Endodermal cell (in vitro differentiated cells): ENCODE data around the gene CXADR. TPM values are rescaled to one million over a fixed set of nuclear protein-coding genes. Genes with fewer than 3 reads are reported as not detected.

Experiments used
- DNase-seq: peaks from one replicate; pipeline ENCODE4 v3.0.0-alpha.2; 2017
- H3K27ac ChIP-seq: 2 replicates; pipeline ENCODE4 v1.5.1; 2013; ENCODE audit warnings: mild to moderate bottlenecking, low read depth, low read length, moderate library complexity
- H3K27me3 ChIP-seq: 2 replicates; pipeline ENCODE4 v1.6.1; 2013; ENCODE audit warnings: mild to moderate bottlenecking, low read length, moderate library complexity; ENCODE audit not compliant: insufficient read depth, control insufficient read depth, poor library complexity, severe bottlenecking
- H3K36me3 ChIP-seq: 2 replicates; pipeline ENCODE4 v1.7.0; 2013; ENCODE audit warnings: mild to moderate bottlenecking, low read length, moderate library complexity; ENCODE audit not compliant: control insufficient read depth, insufficient read depth
- H3K4me1 ChIP-seq: one replicate; pipeline ENCODE4 v1.7.0; 2013; ENCODE audit warnings: low read length; ENCODE audit not compliant: control insufficient read depth, insufficient read depth
- H3K4me3 ChIP-seq: 2 replicates; pipeline ENCODE4 v1.5.1; 2013; ENCODE audit warnings: mild to moderate bottlenecking, low read length, moderate library complexity
- H3K9ac ChIP-seq: 2 replicates; pipeline ENCODE4 v1.6.1; 2013; ENCODE audit warnings: mild to moderate bottlenecking, low read length, moderate library complexity; ENCODE audit not compliant: poor library complexity, severe bottlenecking; ENCODE audit errors: extremely low read depth
- H3K9me3 ChIP-seq: 2 replicates; pipeline ENCODE4 v1.6.1; 2013; ENCODE audit warnings: mild to moderate bottlenecking, low read length, moderate library complexity; ENCODE audit not compliant: control insufficient read depth
- H3K27ac Mint-ChIP-seq: 2 replicates; pipeline ENCODE4 v1.8.0; 2020; ENCODE audit warnings: mixed read lengths
- H3K27me3 Mint-ChIP-seq: 2 replicates; pipeline ENCODE4 v1.8.0; 2021; ENCODE audit warnings: mild to moderate bottlenecking, mixed read lengths; ENCODE audit not compliant: insufficient read depth
- H3K36me3 Mint-ChIP-seq: 2 replicates; pipeline ENCODE4 v1.8.0; 2020; ENCODE audit warnings: low read depth, mixed read lengths
- H3K4me1 Mint-ChIP-seq: 2 replicates; pipeline ENCODE4 v1.8.0; 2020; ENCODE audit warnings: mixed read lengths
- H3K4me3 Mint-ChIP-seq: 2 replicates; pipeline ENCODE4 v1.8.0; 2020; ENCODE audit warnings: mild to moderate bottlenecking, moderate library complexity, mixed read lengths
- H3K9me3 Mint-ChIP-seq: 2 replicates; pipeline ENCODE4 v1.8.0; 2020; ENCODE audit warnings: mild to moderate bottlenecking, mixed read lengths
- WGBS, 2 experiments: methylation state at CpG; one replicate each; pipeline versions ENCODE4 v1.1.5 to v1.1.7; 2013; ENCODE audit warnings: missing lambda C conversion rate in 2 of 2, mixed read lengths in 1 of 2; ENCODE audit not compliant: insufficient coverage in 1 of 2, insufficient read length in 1 of 2; 5-methylcytosine and 5-hydroxymethylcytosine counted together
- total RNA-seq, 2 donors: library from RNA; stranded (reverse); fragmentation: NEBNext Ultra II Directional in 1 of 2; extraction: Animal tissue kit (Norgen Biotek cat#: 25700) in 1 of 2; gene quantifications; 2 replicates in 1 of 2; 3 replicates in 1 of 2; pipeline ENCODE4 v1.2.1, GENCODE V29; 2021
- TF ChIP-seq, protein P1 (sequence below): fragments of 200-600 bp; sonication (generic); conservative IDR thresholded peaks from 2 replicates; pipeline ENCODE4 v1.5.0; 2021; ENCODE audit warnings: antibody characterized with exemption, mild to moderate bottlenecking

CXADR gene
- total RNA-seq, 2 donors from 2014 or later: 60.5 to 84.3 TPM

DNA sequence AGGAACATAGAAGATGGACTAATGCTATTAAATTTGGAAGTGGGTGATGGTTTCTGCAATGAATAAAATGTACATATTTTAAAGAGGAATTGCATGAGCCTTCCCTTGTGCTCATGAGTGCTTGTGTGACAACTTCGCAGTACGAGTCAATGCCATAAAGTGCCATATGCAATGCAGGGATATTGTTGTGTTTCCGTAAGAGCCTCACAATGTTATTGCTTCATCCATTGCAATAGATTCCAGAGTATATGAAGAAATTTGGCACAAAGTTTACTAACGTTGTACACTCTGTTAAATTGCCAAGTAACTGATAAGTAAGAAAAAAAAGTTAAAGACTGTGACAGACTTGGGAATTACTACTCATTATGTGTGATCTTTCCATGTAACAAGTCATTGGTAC is 77.6 kb downstream of the CXADR start:
- Histone ChIP-seq H3K36me3 (peaks cover 31% of the 10 kb centered on the region), H3K27ac (no peak overlapping the region), H3K9me3 (no peaks in the 10 kb centered on the region), H3K27me3 (no peaks in the 10 kb centered on the region), H3K9ac (no peak overlapping the region), H3K4me3 (no peak overlapping the region), H3K4me1 (no peaks in the 10 kb centered on the region)
- Mint-ChIP-seq H3K9me3 (peaks cover 2% of the 10 kb centered on the region), H3K4me1 (peaks cover 8% of the 10 kb centered on the region), H3K27me3 (no peaks in the 10 kb centered on the region), H3K4me3 (no peak overlapping the region), H3K36me3 (peaks cover 21% of the 10 kb centered on the region), H3K27ac (no peak overlapping the region)
- TF ChIP-seq, protein P1, sequence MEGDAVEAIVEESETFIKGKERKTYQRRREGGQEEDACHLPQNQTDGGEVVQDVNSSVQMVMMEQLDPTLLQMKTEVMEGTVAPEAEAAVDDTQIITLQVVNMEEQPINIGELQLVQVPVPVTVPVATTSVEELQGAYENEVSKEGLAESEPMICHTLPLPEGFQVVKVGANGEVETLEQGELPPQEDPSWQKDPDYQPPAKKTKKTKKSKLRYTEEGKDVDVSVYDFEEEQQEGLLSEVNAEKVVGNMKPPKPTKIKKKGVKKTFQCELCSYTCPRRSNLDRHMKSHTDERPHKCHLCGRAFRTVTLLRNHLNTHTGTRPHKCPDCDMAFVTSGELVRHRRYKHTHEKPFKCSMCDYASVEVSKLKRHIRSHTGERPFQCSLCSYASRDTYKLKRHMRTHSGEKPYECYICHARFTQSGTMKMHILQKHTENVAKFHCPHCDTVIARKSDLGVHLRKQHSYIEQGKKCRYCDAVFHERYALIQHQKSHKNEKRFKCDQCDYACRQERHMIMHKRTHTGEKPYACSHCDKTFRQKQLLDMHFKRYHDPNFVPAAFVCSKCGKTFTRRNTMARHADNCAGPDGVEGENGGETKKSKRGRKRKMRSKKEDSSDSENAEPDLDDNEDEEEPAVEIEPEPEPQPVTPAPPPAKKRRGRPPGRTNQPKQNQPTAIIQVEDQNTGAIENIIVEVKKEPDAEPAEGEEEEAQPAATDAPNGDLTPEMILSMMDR: no peak
- WGBS, 2 experiments: 94 to 100% methylated on average over 3 to 4 of the region's 4 CpGs
- DNase-seq: no peak

DNA sequence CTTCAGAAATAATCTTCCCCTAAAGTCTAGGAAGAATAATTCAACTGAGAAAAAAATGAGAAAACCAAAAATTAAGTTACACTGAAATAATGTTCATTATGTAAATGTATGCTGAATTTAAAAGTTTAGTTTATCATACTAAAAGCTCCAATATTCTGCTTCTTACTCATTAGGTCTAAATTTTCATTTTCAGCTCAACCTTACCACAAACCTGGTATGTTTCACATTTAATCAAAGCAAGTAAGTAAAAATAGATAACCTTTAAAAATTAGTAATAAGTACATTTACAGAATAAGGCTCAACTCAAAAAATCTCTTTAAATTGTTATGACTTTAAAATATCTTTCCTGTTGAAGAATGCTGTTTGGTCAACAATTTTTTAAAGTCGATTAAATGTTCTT is 84.8 kb downstream of the CXADR start:
- Histone ChIP-seq H3K4me3 (no peak overlapping the region), H3K9ac (no peak overlapping the region), H3K36me3 (peaks cover 95% of the 10 kb centered on the region), H3K27me3 (no peaks in the 10 kb centered on the region), H3K27ac (no peak overlapping the region), H3K4me1 (no peaks in the 10 kb centered on the region), H3K9me3 (no peaks in the 10 kb centered on the region)
- H3K27me3 Mint-ChIP-seq: no peaks in the 10 kb centered on the region
- peaks cover 8% of the 10 kb centered on the region for H3K4me1 Mint-ChIP-seq
- H3K27ac Mint-ChIP-seq: no peak overlapping the region
- peaks cover 64% of the 10 kb centered on the region for H3K36me3 Mint-ChIP-seq
- DNase-seq: no peak
- no peak overlapping the region for H3K4me3 Mint-ChIP-seq
- WGBS, 2 experiments: 100% methylated on average over 1 of the region's 1 CpG
- TF ChIP-seq, protein P1: no peak
- H3K9me3 Mint-ChIP-seq: no peaks in the 10 kb centered on the region

DNA sequence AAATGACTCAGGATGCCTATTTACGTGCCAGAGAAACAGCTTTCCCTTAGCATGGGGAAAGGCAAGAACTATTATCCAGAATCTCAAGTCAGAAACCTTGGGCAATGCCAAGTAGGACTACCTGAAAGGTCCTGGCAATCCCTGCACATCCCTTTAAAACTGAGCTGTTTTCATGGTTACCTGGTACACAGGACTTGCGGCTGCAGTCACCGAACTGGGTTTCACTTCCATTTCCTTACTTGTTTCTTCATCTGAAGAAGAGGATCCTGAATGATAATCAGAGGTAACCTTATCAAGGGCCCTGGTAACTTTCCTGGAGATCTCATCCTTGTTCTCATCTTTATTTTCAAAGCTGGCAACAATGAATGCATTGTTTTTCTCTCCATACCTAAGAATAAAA is 85.6 kb downstream of the CXADR start:
- H3K4me1 Mint-ChIP-seq: peaks cover 8% of the 10 kb centered on the region
- H3K9me3 ChIP-seq: no peaks in the 10 kb centered on the region

More for the DNA sequence above, 85.6 kb downstream of the CXADR start:
- Histone ChIP-seq H3K27ac (no peak overlapping the region), H3K4me1 (no peaks in the 10 kb centered on the region), H3K4me3 (no peak overlapping the region), H3K36me3 (peaks cover 95% of the 10 kb centered on the region), H3K27me3 (no peaks in the 10 kb centered on the region), H3K9ac (no peak overlapping the region)
- TF ChIP-seq, protein P1: no peak
- H3K4me3 Mint-ChIP-seq: no peak overlapping the region
- WGBS, 2 experiments: 93 to 94% methylated on average over 3 of the region's 3 CpGs
- no peaks in the 10 kb centered on the region for H3K27me3 Mint-ChIP-seq
- H3K36me3 Mint-ChIP-seq: peaks cover 65% of the 10 kb centered on the region
- peak overlapping the region; percentile 60 for H3K27ac Mint-ChIP-seq
- no peak for DNase-seq
- no peaks in the 10 kb centered on the region for H3K9me3 Mint-ChIP-seq
